ENCODE measurements around the gene RPA1. TPM values are rescaled to one million over a fixed set of nuclear protein-coding genes. Genes with fewer than 3 reads are reported as not detected.

Gene RPA1
- total RNA-seq, 1 experiment from 2014 or later: 198 TPM

GRCh38 chr17:1897105-1897656, 67.4 kb downstream of the RPA1 start:
- POLR2A ChIA-PET: no interaction called here
- H3K27me3 ChIP-seq (ENCODE audit: insufficient read depth, low read length): no peaks in the 10 kb centered on the region
- CTCF ChIA-PET: no interaction called here
- no peak for DNase-seq (ENCODE audit: low read depth, low spot score)
- no peaks in the 10 kb centered on the region for H4K20me1 ChIP-seq (ENCODE audit: insufficient read depth)
- H3K79me2 ChIP-seq (ENCODE audit: insufficient read depth, low read length): no peaks in the 10 kb centered on the region
- no peak overlapping the region for H2AFZ ChIP-seq (ENCODE audit: low read depth, low read length, poor library complexity, severe bottlenecking)
- no peaks in the 10 kb centered on the region for H3K4me1 ChIP-seq (ENCODE audit: control insufficient read depth in 1 of 2, insufficient read depth in 2 of 2, low read length in 2 of 2)
- no peaks in the 10 kb centered on the region for H3K9me2 ChIP-seq (ENCODE audit: insufficient read depth)
- no peak for ATAC-seq
- H3K9ac ChIP-seq (ENCODE audit: low read length): no peak overlapping the region
- intact Hi-C loops (cut with micrococcal nuclease): no loop called here
- TSS peak; percentile 71 for BruUV-seq (replicated peaks)
- no peak overlapping the region for H3K4me2 ChIP-seq (ENCODE audit: low read length)
- TF ChIP-seq, protein P1, sequence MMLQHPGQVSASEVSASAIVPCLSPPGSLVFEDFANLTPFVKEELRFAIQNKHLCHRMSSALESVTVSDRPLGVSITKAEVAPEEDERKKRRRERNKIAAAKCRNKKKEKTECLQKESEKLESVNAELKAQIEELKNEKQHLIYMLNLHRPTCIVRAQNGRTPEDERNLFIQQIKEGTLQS (IDR thresholded peaks at IDR 0.05): no peak
- TF ChIP-seq ZNF274 (IDR thresholded peaks at IDR 0.05; ENCODE audit: low read depth, low read length): no peak
- TF ChIP-seq POLR2AphosphoS5 (IDR thresholded peaks at IDR 0.05; ENCODE audit: low read depth, low read length): no peak
- no peak for TF ChIP-seq ZFX (IDR thresholded peaks at IDR 0.05)
- TF ChIP-seq SRF (IDR thresholded peaks at IDR 0.05; ENCODE audit: low read depth): no peak
- peaks cover 47 to 48% of the 10 kb centered on the region in 2 experiments; a peak in 3 of 4 replicates for H3K36me3 ChIP-seq (ENCODE audit: control insufficient read depth in 1 of 2, insufficient read depth in 2 of 2, low read length in 2 of 2)
- RAD21 ChIA-PET (ENCODE audit: low non-redundant PET in 1 of 2, low total read pairs in 2 of 2, uncharacterized antibody in 2 of 2, unreplicated experiment in 2 of 2): no interaction called here
- no peak overlapping the region for H3K4me3 ChIP-seq (replicated peaks in 1 of 2; ENCODE audit: low read depth in 1 of 2, low read length in 2 of 2)
- H3K9me3 ChIP-seq (ENCODE audit: control insufficient read depth in 1 of 2, insufficient read depth in 1 of 2, low read depth in 1 of 2, low read length in 2 of 2): no peaks in the 10 kb centered on the region
- H3K27ac ChIP-seq (ENCODE audit: low read depth, low read length): no peak overlapping the region

DNA sequence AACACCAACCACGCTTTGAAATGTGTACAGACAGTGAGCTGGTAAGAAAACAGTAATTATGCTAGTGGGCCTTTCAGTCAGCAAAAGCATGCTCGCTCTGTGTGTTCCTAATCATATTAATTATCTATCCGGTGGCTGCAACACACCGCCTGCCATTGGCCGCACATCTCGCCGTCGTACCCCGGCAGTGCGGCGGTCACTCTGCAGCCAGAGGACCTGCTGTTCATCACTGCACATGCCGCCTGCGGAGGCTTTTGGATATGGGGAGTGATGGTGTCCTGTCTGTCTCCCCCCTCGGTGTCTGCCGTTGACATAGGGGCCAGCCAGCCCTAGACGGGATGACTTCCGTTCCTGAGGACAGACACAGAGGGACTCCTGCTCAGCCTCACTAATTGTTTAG, 68.5 kb downstream of the RPA1 start:
- DNase-seq (ENCODE audit: low read depth, low spot score) (no peak), ATAC-seq (no peak)
- Histone ChIP-seq H3K4me2 (ENCODE audit: low read length) (no peak overlapping the region), H4K20me1 (ENCODE audit: insufficient read depth) (no peaks in the 10 kb centered on the region), H3K4me1 (ENCODE audit: control insufficient read depth in 1 of 2, insufficient read depth in 2 of 2, low read length in 2 of 2) (no peaks in the 10 kb centered on the region), H3K9me2 (ENCODE audit: insufficient read depth) (no peaks in the 10 kb centered on the region), H3K36me3 (ENCODE audit: control insufficient read depth in 1 of 2, insufficient read depth in 2 of 2, low read length in 2 of 2) (peaks cover 39 to 42% of the 10 kb centered on the region in 2 experiments; a peak in 3 of 4 replicates), H3K79me2 (ENCODE audit: insufficient read depth, low read length) (no peaks in the 10 kb centered on the region), H3K27ac (ENCODE audit: low read depth, low read length) (no peak overlapping the region), H3K9me3 (ENCODE audit: control insufficient read depth in 1 of 2, insufficient read depth in 1 of 2, low read depth in 1 of 2, low read length in 2 of 2) (no peaks in the 10 kb centered on the region), H3K27me3 (ENCODE audit: insufficient read depth, low read length) (no peaks in the 10 kb centered on the region), H3K9ac (ENCODE audit: low read length) (no peak overlapping the region), H2AFZ (ENCODE audit: low read depth, low read length, poor library complexity, severe bottlenecking) (no peak overlapping the region), H3K4me3 (replicated peaks in 1 of 2; ENCODE audit: low read depth in 1 of 2, low read length in 2 of 2) (no peak overlapping the region)
- TF ChIP-seq CBX3 (IDR thresholded peaks at IDR 0.05; ENCODE audit: low read depth) (no peak), POLR2AphosphoS5 (IDR thresholded peaks at IDR 0.05; ENCODE audit: low read depth, low read length) (no peak), CTCF (IDR thresholded peaks at IDR 0.05 in 2 of 3, conservative IDR thresholded peaks at IDR 0.05 in 1 of 3; ENCODE audit: borderline replicate concordance in 1 of 3, insufficient read depth in 1 of 3, low read depth in 2 of 3, low read length in 2 of 3) (no peak), ELF1 (IDR thresholded peaks at IDR 0.05; ENCODE audit: borderline replicate concordance, low read depth) (no peak), MAX (IDR thresholded peaks at IDR 0.05) (no peak), EZH2phosphoT487 (IDR thresholded peaks at IDR 0.05; ENCODE audit: borderline replicate concordance) (no peak), REST (IDR thresholded peaks at IDR 0.05; ENCODE audit: low read depth) (no peak), POLR2A (IDR thresholded peaks at IDR 0.05; ENCODE audit: borderline replicate concordance, extremely low read depth, insufficient read depth, insufficient read length) (no peak), EGR1 (IDR thresholded peaks at IDR 0.05; ENCODE audit: low read depth) (no peak), JUND (IDR thresholded peaks at IDR 0.05) (no peak)
- ChIA-PET RAD21 (ENCODE audit: low non-redundant PET in 1 of 2, low total read pairs in 2 of 2, uncharacterized antibody in 2 of 2, unreplicated experiment in 2 of 2) (no interaction called here), POLR2A (no interaction called here), CTCF (no interaction called here)
- intact Hi-C loops (cut with micrococcal nuclease): no loop called here
- no TSS peak for BruUV-seq (replicated peaks)
